Measurements from ENCODE around the gene ZNF616.
"Not testable (repeated sequence)": the region's sequence is repeated elsewhere in the genome, so short reads cannot be mapped to it uniquely, and the experiment has no call there.

The ZNF616 gene

GRCh38 chr19:52102782-52103181 lies 37.0 kb downstream of the ZNF616 start:
- DNase-seq: no peak

DNA sequence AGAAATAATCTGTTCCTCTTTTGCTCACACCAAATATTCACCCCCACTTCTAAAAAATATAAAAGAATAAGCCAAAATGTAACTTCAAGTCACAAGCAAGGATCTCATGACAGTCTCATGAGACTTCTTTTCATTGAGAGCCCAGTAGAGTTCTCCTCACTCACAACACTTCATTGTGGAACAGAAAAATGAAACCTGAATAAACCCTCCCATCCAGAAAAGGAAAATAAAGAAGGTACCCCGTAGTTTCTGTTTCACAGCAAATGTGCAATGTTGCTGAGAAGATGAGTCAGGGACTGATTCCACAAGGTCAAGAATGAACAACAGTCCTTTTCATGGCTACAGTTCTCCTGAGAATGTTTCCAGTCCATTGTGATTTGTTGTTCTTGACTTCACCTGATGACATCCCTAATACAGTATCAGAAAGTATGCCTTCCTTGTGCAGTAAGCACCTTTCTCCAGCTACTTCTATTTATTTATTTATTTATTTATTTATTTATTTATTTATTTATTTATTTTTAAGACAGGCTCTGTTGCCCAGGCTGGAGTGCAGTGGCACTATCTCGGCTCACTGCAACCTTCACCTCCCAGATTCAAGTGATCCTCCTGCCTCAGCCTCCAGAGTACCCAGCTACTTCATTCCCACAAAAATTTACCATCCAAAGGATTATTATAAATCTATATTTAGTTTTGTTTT lies 37.7 kb downstream of the ZNF616 start:
- no peak for DNase-seq

DNA sequence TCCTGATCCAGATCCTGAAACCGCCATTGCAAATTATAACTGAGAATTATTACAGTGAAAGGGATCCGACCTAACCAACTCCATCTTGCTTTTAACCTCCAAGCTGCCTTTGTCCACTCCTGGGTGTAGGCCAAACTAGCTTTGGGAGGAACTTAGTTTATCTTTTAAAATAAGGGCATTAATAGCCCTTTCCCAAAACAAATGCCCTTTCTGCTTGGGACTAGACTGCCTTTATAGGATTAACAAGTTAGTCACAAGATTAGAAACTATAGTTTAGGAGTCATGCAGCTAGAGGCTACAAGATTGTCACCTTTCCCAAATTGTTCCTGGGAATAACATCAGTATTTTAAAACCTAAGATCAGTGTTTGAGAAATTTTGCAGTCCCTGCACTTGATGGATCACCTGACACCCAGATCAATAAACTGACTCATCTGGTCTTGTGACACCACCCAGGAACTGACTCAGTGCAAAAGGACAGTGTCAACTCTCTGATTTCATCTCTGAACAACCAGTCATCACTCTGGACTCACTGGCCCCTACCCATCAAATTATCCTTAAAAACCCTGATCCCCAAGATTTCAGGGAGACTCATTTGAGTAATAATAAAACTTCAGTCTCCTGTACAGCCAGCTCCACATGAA lies 40.1 kb downstream of the ZNF616 start:
- no peak for DNase-seq

GRCh38 chr19:52096416-52096815 lies 43.3 kb downstream of the ZNF616 start:
- DNase-seq: not testable (repeated sequence)

GRCh38 chr19:52095172-52096014 lies 44.3 kb downstream of the ZNF616 start, which contains the start of gene ZNF841:
ZNF841 (minus strand) TSS chr19:52095765; CDS start chr19:52084801, 10,964 bp downstream.
- DNase-seq: peak; percentile 88

DNA sequence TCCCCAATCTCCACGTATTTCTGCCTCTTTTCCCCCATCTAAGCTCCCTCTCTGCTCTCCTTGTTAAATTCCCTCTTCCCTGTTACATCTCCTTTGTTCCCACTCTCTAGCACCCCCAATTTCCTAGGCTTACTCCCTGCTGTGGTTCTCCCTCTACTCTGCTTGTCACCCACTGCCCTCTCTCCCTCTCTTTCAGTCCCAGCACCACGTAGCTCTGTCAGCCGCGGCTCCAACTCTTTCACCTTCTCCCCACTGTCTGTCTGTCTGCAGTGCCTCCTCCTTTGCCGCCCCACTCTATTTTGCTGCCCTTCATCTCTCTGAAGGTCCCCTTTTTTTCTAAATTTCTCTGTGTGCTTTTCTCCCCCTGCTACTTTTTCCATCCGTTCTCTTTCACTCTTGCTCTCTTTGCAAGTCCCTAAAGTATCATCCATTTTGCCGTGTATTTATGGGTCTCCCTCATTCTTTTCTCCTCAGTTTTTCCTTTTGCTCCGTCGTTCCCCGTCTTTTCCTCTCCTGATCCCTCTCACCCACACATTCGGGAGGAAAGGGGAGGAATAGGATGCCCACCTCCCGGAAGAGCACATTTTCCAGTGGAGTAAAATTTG lies 45.1 kb downstream of the ZNF616 start:
- no peak for DNase-seq

GRCh38 chr19:52086481-52086880 lies 53.3 kb downstream of the ZNF616 start:
- DNase-seq: no peak

DNA sequence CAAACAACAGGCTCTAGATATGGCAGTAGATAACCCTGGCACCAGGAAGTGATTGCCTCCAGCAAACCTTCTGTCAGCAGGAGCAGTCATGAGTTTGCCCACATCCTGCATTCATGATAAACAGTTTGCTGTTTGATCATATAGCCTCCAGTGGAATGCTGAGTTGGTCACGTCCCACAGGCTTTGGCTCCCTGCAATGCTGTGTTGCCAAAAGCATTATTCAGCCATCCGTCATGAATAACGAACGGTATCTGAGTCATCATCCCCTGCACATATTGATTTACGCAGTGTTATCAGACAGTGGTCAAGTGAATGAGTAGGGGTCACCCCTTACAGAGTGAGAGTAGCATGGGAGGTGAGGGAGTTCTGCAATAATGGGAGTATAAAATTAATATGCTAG lies 69.2 kb downstream of the ZNF616 start:
- DNase-seq: no peak

GRCh38 chr19:52069653-52070052 lies 70.1 kb downstream of the ZNF616 start:
- DNase-seq: no peak

DNA sequence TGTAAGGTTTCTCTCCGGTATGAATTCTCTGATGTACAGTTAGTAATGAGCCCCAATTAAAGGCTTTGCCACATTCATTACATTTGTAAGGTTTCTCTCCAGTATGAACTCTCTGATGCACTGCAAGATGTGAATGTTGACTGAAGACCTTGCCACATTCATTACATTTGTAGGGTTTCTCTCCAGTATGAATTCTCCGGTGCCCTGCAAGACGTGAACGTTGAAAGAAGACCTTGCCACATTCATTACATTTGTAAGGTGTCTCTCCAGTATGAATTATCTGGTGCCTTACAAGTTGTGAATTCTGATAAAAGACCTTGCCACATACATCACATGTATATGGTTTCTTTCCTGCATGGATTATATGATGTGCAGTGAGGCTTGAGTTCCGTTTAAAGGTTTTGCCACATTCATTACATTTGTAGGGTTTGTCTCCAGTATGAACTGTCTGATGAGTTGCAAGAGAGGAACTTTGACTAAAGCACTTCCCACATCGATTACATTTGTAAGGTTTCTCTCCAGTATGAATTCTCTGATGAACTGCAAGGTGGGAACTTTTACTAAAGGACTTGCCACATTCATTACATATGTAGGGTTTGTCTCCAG lies 73.4 kb downstream of the ZNF616 start:
- DNase-seq: no peak

GRCh38 chr19:52065399-52065798 lies 74.3 kb downstream of the ZNF616 start:
- no peak for DNase-seq
